Measurements from ENCODE around the gene NEUROD2.

Gene NEUROD2

DNA sequence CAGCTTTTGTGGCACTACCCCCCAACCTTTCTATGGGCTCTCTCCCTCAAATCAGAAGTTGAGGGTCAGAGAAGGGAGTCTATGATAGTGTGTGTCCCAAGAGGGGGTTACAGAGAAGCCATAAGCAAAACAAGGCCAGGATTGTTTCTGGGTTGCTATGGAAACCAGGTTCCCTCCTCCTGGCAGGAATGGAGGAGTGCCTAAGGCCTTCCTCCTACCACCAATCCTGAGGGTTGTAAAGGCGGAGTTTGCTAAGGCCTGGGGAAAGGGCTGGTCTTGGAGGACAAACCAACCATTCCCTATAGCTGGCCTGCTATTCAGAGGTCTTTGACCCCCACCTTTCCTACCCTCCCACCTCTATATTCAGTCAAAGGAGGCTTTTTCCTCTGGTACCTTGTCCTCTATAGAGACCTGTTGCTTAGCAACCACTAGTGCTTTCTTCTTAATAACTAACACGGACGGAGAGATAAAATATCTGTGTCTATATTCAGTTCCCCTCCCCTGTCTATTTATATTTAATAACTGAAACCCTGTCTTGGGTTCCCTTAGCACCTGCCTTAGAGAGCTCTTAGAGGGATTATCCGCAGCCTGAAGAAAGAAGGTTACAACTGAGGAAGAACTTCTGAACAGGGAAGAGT lies 43.4 kb downstream of the NEUROD2 start:
- Histone ChIP-seq H3K4me1 (ENCODE audit: control insufficient read depth, low read length) (peaks cover 7% of the 10 kb centered on the region; the same call in 1 of the 2 replicates), H4K20me1 (ENCODE audit: control insufficient read depth, insufficient read depth, low read depth, low read length) (no peaks in the 10 kb centered on the region), H3K4me3 (ENCODE audit: low read length) (no peak overlapping the region), H3K79me2 (ENCODE audit: control insufficient read depth, low read length) (no peaks in the 10 kb centered on the region), H3K27me3 (ENCODE audit: control insufficient read depth, low read length) (no peaks in the 10 kb centered on the region), H3K9me3 (ENCODE audit: control insufficient read depth, insufficient read depth, low read length) (no peaks in the 10 kb centered on the region), H3K36me3 (ENCODE audit: control insufficient read depth, low read length) (no peaks in the 10 kb centered on the region), H3K9me2 (replicated peaks; ENCODE audit: control insufficient read depth, low read length) (no peaks in the 10 kb centered on the region), H3K27ac (ENCODE audit: low read depth, low read length) (no peak overlapping the region), H3K4me2 (ENCODE audit: low read length) (no peak overlapping the region), H3F3A (ENCODE audit: control insufficient read depth, insufficient read depth) (no peaks in the 10 kb centered on the region)
- TF ChIP-seq EZH2phosphoT487 (IDR thresholded peaks at IDR 0.05; ENCODE audit: borderline replicate concordance, low read length), result no peak
- TF ChIP-seq, protein P1, sequence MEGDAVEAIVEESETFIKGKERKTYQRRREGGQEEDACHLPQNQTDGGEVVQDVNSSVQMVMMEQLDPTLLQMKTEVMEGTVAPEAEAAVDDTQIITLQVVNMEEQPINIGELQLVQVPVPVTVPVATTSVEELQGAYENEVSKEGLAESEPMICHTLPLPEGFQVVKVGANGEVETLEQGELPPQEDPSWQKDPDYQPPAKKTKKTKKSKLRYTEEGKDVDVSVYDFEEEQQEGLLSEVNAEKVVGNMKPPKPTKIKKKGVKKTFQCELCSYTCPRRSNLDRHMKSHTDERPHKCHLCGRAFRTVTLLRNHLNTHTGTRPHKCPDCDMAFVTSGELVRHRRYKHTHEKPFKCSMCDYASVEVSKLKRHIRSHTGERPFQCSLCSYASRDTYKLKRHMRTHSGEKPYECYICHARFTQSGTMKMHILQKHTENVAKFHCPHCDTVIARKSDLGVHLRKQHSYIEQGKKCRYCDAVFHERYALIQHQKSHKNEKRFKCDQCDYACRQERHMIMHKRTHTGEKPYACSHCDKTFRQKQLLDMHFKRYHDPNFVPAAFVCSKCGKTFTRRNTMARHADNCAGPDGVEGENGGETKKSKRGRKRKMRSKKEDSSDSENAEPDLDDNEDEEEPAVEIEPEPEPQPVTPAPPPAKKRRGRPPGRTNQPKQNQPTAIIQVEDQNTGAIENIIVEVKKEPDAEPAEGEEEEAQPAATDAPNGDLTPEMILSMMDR (IDR thresholded peaks at IDR 0.05; ENCODE audit: low read depth, low read length, poor library complexity, severe bottlenecking), result no peak

DNA sequence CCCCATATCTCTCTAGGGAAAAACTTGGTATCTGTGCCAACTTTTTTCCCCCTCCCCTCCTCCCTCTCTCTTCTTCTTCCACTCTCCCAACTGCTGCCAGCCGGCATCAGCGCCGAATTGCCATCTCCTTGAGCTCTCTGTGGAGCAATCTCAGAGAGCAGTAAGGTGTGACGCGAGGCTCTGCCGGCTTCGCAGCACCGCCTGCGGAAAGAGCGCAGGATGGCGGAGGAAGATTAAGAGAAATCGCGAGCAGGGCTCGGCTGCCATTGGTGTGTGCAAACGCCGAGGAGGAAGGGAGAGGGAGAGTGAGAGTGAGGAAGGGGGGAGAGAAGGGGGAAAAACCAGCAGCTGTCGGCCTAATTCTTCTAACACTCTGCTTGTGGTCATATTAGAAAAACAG lies 44.2 kb downstream of the NEUROD2 start:
- H3F3A ChIP-seq (ENCODE audit: control insufficient read depth, insufficient read depth), result no peaks in the 10 kb centered on the region
- H3K27me3 ChIP-seq (ENCODE audit: control insufficient read depth, low read length), result no peaks in the 10 kb centered on the region
- H3K4me2 ChIP-seq (ENCODE audit: low read length), result no peak overlapping the region
- no peaks in the 10 kb centered on the region for H4K20me1 ChIP-seq (ENCODE audit: control insufficient read depth, insufficient read depth, low read depth, low read length)
- no peaks in the 10 kb centered on the region for H3K4me1 ChIP-seq (ENCODE audit: control insufficient read depth, low read length)
- no peaks in the 10 kb centered on the region for H3K9me2 ChIP-seq (replicated peaks; ENCODE audit: control insufficient read depth, low read length)
- no peaks in the 10 kb centered on the region for H3K79me2 ChIP-seq (ENCODE audit: control insufficient read depth, low read length)
- H3K4me3 ChIP-seq (ENCODE audit: low read length), result no peak overlapping the region
- no peaks in the 10 kb centered on the region for H3K9me3 ChIP-seq (ENCODE audit: control insufficient read depth, insufficient read depth, low read length)
- H3K27ac ChIP-seq (ENCODE audit: low read depth, low read length), result no peak overlapping the region
- TF ChIP-seq, protein P1 (IDR thresholded peaks at IDR 0.05; ENCODE audit: low read depth, low read length, poor library complexity, severe bottlenecking), result no peak
- TF ChIP-seq EZH2phosphoT487 (IDR thresholded peaks at IDR 0.05; ENCODE audit: borderline replicate concordance, low read length), result no peak
- H3K36me3 ChIP-seq (ENCODE audit: control insufficient read depth, low read length), result no peaks in the 10 kb centered on the region

- H4K20me1 ChIP-seq (ENCODE audit: control insufficient read depth, insufficient read depth, low read depth, low read length), result no peaks in the 10 kb centered on the region
Observed at GRCh38 chr17:39562976-39563375, 44.7 kb downstream of the NEUROD2 start.

More at GRCh38 chr17:39562976-39563375, 44.7 kb downstream of the NEUROD2 start:
- Histone ChIP-seq H3F3A (ENCODE audit: control insufficient read depth, insufficient read depth) (no peaks in the 10 kb centered on the region), H3K9me3 (ENCODE audit: control insufficient read depth, insufficient read depth, low read length) (no peaks in the 10 kb centered on the region), H3K4me2 (ENCODE audit: low read length) (no peak overlapping the region), H3K9me2 (replicated peaks; ENCODE audit: control insufficient read depth, low read length) (no peaks in the 10 kb centered on the region), H3K27ac (ENCODE audit: low read depth, low read length) (no peak overlapping the region), H3K27me3 (ENCODE audit: control insufficient read depth, low read length) (no peaks in the 10 kb centered on the region), H3K79me2 (ENCODE audit: control insufficient read depth, low read length) (no peaks in the 10 kb centered on the region), H3K4me3 (ENCODE audit: low read length) (no peak overlapping the region), H3K4me1 (ENCODE audit: control insufficient read depth, low read length) (no peaks in the 10 kb centered on the region), H3K36me3 (ENCODE audit: control insufficient read depth, low read length) (no peaks in the 10 kb centered on the region)
- TF ChIP-seq, protein P1 (IDR thresholded peaks at IDR 0.05; ENCODE audit: low read depth, low read length, poor library complexity, severe bottlenecking), result no peak
- TF ChIP-seq EZH2phosphoT487 (IDR thresholded peaks at IDR 0.05; ENCODE audit: borderline replicate concordance, low read length), result no peak

Measured in DOHH2 (cell line).